ENCODE data around the gene TNNC2. TPM values are rescaled to one million over a fixed set of nuclear protein-coding genes. Genes with fewer than 3 reads are reported as not detected.

The TNNC2 gene
- total and polyA plus RNA-seq, 9 of the 15 experiments (the other 6 are each of a cell fraction or from before 2014, with no cell fraction given) = not detected

DNA sequence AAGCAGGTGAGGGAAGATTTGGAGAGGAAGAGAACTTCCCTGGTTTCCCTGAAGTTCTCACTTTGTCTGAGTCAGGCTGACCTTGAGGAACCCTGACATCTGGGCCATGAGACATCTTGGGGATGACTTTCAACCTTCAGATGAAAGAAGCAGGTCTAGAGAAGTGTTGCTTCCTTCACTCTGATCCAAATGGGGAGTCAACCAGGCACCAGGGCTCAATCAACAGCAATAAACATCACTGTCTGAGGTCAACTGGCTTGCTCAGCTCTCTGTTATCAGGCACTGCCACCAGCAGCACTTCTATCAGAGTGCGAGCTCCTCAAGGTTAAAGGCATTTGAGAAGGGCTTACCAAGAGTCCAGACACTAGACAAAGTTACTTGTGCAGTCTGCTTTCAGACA, 23.8 kb upstream of the TNNC2 start (continued):
- TF ChIP-seq, protein P1, sequence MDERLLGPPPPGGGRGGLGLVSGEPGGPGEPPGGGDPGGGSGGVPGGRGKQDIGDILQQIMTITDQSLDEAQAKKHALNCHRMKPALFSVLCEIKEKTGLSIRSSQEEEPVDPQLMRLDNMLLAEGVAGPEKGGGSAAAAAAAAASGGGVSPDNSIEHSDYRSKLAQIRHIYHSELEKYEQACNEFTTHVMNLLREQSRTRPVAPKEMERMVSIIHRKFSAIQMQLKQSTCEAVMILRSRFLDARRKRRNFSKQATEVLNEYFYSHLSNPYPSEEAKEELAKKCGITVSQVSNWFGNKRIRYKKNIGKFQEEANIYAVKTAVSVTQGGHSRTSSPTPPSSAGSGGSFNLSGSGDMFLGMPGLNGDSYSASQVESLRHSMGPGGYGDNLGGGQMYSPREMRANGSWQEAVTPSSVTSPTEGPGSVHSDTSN (CRISPR knock-in tag; IDR thresholded peaks at IDR 0.05; ENCODE audit: low read depth) = no peak
- TF ChIP-seq, protein P1 (tag; conservative IDR thresholded peaks at IDR 0.05; ENCODE audit: low read depth) = peak; percentile 50
- TF ChIP-seq CTBP1 (IDR thresholded peaks at IDR 0.05; ENCODE audit: borderline replicate concordance) (peak; percentile 53; the same call in 1 of the 2 replicates), ZNF668 (CRISPR knock-in tag; IDR thresholded peaks at IDR 0.05) (no peak), ZNF143 (CRISPR knock-in tag; IDR thresholded peaks at IDR 0.05) (no peak), SRSF9 (IDR thresholded peaks at IDR 0.05; ENCODE audit: borderline replicate concordance, low read depth, low read length) (no peak), NFRKB (IDR thresholded peaks at IDR 0.05; ENCODE audit: low read depth) (no peak), CBX8 (IDR thresholded peaks at IDR 0.05; ENCODE audit: borderline replicate concordance, extremely low read depth, low read depth, low read length, poor library complexity, severe bottlenecking) (no peak), BCL6 (CRISPR knock-in tag; IDR thresholded peaks at IDR 0.05) (no peak), EGR1 (conservative IDR thresholded peaks at IDR 0.05) (no peak), ZNF444 (CRISPR knock-in tag; IDR thresholded peaks at IDR 0.05) (no peak), U2AF2 (optimal IDR thresholded peaks at IDR 0.05; ENCODE audit: low read depth, low read length) (no peak), ZNF551 (CRISPR knock-in tag; IDR thresholded peaks at IDR 0.05) (no peak), ILF3 (IDR thresholded peaks at IDR 0.05; ENCODE audit: borderline replicate concordance) (no peak), MTA1 (IDR thresholded peaks at IDR 0.05; ENCODE audit: borderline replicate concordance) (no peak), TAF15 (IDR thresholded peaks at IDR 0.05; ENCODE audit: low read depth, low read length) (no peak), NCOR1 (IDR thresholded peaks at IDR 0.05) (peak; percentile 86), TEAD4 (IDR thresholded peaks at IDR 0.05; ENCODE audit: low read length) (peak; percentile 56; the same call in 1 of the 2 replicates), TEAD4 (CRISPR knock-in tag; IDR thresholded peaks at IDR 0.05; ENCODE audit: borderline replicate concordance) (no peak), TEAD1 (CRISPR knock-in tag; IDR thresholded peaks at IDR 0.05) (no peak), CHD4 (IDR thresholded peaks at IDR 0.05; ENCODE audit: insufficient read depth, insufficient replicate concordance, low read depth, low read length, poor library complexity, severe bottlenecking) (no peak), ZNF830 (CRISPR knock-in tag; IDR thresholded peaks at IDR 0.05) (no peak), MECOM (CRISPR knock-in tag; IDR thresholded peaks at IDR 0.05) (no peak)
- TF ChIP-seq, protein P2, sequence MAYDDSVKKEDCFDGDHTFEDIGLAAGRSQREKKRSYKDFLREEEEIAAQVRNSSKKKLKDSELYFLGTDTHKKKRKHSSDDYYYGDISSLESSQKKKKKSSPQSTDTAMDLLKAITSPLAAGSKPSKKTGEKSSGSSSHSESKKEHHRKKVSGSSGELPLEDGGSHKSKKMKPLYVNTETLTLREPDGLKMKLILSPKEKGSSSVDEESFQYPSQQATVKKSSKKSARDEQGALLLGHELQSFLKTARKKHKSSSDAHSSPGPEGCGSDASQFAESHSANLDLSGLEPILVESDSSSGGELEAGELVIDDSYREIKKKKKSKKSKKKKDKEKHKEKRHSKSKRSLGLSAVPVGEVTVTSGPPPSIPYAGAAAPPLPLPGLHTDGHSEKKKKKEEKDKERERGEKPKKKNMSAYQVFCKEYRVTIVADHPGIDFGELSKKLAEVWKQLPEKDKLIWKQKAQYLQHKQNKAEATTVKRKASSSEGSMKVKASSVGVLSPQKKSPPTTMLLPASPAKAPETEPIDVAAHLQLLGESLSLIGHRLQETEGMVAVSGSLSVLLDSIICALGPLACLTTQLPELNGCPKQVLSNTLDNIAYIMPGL (CRISPR knock-in tag; IDR thresholded peaks at IDR 0.05) = no peak
- TF ChIP-seq, protein P3, sequence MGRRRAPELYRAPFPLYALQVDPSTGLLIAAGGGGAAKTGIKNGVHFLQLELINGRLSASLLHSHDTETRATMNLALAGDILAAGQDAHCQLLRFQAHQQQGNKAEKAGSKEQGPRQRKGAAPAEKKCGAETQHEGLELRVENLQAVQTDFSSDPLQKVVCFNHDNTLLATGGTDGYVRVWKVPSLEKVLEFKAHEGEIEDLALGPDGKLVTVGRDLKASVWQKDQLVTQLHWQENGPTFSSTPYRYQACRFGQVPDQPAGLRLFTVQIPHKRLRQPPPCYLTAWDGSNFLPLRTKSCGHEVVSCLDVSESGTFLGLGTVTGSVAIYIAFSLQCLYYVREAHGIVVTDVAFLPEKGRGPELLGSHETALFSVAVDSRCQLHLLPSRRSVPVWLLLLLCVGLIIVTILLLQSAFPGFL (CRISPR knock-in tag; IDR thresholded peaks at IDR 0.05) = no peak

All from K562 (cell line).